GM18907 (cell line): Measurements from ENCODE around the gene DYRK2.

Source experiments
- ATAC-seq: cut with Tn5 transposase; IDR thresholded peaks from one replicate; pipeline ENCODE4 v1.9.1; 2021; ENCODE audit warnings: mild to moderate bottlenecking, moderate library complexity; ENCODE audit not compliant: unreplicated experiment

DYRK2 gene

DNA sequence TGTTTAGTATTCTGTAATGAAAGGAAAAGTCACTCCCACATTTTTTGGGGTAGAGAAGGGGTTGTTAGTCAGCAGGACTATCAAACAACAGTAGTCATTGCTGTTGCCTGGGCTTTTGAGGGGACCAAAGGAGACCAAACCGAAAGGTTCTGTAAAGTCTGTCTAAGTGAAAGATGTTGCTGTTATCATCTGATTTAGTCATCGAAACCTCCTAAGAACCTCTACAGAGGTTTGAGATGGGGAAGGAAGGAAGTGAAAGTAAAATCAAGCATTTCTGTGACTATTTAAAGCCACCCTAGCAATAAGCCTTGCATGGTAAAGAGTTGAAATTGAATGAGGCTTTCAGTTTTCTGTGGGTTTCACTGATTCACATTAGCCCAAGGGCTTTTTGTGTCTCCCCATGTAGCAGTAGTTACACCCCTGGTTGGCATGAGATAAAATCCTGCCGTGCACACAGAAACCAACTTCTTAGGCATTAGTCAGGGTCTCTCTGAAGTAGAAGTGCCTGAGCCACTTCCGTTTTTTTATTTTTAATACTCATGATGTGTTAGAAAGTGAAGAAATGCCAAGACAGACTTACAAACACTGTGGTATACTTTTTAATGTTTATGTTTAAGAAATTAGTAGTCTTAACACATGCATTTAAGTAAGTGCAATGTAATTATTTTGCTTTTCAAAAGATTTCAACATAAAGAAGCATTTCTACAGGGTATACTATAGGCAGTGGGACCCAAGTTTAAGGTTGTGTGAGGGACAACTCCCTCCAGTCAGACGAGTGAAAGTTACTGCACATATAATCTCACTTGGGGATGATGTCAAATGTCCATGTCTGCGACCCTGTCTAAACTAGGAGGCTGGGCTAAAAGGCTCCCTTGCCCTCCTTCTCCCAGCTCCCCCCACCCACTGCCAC lies 50.4 kb downstream of the DYRK2 start:
- peak; percentile 98 for ATAC-seq

DNA sequence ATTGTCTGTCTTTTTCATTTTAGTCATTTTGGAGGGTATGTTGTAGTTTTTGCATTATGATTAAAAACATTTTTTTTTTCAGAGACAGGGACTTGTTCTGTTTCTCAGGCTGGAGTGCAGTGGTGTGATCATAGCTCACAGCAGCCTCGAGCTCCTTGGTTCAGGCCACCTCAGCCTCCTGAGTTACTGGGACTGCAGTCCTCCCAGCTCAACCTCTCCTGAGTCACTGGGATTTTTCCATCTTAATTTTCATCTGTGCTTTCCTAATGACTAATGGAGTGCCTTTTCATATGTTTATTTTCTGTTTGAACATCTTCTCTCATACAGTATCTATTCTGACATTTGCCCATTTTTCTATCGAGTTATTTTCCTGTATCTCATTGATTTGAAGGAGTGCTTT lies 52.6 kb downstream of the DYRK2 start:
- ATAC-seq: no peak

DNA sequence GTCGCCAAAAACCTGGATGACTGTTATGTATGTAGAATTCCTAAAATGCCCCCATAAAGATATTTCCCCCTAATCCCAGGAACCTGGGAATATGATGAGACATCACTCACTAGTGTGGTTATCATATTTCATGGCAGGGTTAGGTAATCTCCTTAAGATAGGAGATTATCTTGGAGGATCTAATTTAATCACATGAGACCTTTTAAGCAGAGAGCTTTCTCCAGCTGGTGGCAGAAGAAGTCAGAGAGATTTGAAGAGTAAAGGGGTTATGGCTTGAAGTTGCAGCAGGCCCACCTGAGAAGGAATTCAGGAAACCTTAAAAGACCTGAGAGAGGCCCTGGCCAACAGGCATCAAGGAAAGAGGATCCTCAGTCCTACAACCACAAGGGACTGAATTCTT lies 53.6 kb downstream of the DYRK2 start:
- ATAC-seq: no peak

DNA sequence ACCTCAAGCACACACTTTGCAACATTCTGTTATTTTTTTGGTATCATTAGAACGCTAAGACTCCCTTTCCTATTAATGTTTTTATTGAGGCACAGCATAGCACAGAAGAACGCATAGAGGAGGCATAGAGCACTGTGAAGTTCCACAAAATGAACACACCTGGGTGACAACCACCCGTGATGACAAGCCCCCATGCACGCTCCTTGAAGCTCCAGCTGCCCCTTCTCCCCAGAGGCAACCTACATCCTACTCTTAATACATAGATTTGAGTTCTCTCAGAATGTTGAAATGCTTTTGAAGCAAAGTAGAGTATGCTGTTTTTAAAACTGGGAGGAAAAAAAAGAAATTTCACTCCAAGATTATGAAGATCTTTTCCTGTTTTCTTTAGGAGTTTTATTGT lies 55.5 kb downstream of the DYRK2 start:
- no peak for ATAC-seq

DNA sequence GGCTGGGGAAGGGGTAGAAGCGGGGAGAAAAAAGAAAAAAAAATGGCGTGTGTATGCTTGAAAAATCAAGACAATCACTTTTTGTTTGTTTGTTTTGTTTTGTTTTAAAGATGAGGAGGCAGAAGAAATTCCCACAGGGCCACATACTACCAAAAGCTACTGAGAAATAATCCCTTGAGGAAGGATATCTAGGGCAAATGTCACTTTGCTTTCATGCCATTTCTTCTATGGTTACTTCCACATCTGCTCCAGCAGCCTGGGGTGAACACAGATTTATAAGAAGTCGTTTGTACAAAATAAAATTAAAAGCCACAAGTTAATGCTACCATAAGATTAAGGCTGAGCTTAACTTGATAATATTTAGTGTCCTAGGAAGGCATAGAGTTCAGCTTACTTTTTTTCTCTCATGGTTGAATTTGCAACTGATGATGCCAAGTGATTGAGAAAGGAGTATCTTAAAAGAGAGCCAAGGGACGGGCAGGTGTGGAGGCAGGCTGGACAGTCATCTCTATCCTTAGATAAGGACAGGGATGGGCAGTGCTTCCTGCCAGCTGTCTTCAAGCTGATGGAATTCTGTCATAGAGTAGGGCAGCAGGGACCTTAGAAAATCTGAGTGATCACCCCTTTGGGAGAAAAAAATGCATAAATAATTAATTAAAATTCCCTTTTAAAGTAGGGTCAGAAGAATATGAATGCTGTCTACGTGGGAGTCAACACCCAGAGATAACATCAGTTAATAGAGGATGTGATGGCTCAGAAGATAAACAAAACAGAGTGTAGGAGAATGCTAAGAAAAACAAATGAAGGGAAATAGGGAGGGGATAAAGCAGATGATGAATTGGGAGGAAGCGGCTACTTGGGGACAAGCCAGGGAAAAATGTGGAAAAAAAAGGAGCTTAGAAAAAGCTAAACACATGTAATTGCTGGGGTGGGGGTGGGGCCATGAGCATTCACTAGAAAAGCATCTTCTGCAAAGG lies 57.1 kb downstream of the DYRK2 start:
- ATAC-seq: no peak

DNA sequence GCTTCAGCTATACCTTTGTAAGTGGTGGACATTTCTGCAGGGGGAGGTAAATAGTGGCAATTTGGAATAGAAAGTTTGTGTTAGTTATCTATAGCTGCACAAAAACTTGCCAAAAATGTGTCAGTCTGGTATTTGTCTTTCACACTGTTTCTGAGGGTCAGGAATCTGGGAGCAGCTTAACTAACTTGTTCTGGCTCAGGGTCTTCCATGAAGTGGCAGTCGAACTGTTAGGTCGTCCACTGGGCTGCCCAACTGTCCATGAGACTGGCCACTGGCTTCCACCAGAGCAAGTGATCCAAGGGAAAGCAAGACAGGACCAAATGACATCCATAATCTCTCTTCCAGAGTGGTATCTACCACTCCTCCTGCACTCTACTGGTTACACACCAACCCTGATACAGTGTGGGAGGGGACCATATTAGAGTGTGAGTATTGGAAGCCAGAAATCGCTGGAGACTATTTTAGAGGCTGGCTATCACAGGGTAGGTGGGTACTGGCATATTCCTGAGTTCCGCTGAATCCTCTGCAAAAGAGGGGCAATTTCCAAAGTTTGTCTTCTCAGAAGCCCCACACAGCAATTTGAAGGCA lies 60.9 kb downstream of the DYRK2 start:
- no peak for ATAC-seq

DNA sequence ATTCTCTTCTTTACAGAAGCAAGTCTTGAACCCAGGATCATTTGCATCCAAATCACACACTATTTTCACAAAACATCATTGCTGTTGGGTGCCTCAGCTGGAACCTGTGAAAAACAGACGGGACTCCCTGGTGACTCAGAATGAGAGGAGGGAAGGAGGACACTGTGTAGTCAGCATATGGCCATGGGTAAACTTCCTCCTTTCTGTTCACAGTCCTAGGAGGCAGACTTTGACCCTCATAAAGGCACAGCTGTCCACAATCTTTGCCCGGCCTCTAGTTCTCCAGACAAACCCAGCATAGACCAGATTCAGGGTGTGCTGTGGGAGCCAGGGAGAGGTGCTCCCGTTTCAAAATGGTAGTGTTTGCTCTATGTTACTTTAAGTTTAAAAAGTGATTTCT lies 62.0 kb downstream of the DYRK2 start:
- ATAC-seq: peak; percentile 93

DNA sequence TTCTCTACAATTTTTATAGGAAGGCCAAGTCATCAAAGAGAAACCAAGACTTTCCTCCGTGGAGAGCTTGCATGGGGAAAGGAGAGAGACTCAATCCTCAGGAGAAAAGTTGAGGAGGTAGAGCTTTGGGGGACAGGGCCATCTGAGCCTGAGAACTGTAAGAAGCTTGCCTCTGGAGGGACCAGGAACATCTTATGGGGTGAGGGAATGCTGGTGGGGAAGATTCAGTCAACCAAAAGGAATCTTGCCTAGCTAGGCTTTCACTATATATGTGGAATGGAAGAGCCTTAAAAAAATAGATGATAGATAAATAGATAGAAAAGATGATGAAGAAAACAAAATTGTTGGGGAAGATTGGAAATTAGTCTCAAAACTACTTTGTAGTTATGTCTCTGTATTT lies 63.5 kb downstream of the DYRK2 start:
- no peak for ATAC-seq

DNA sequence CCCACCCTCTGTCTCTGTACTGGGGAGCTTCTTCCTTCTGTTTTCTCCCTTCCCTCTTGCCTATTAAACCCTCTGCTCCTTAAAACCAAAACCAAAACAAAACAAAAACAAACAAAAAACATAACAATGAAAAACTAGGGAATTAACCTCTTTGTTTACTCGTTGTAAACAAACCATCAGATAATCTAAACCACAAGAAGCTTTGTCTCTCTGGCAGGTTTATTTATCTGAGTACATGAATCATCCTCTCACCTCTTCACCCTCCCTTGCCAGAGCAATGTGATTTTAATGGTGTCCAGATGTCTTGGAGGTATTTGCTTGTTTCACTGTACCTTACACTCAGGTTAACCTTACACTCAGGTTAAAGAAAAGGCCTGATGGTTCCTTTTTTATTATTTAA lies 66.1 kb downstream of the DYRK2 start:
- no peak for ATAC-seq
